HG02798 (cell line): ENCODE measurements around the gene ZFYVE28.

ENCODE experiments used
- ATAC-seq: cut with Tn5 transposase; IDR thresholded peaks from one replicate; pipeline ENCODE4 v1.9.1; 2021; ENCODE audit warnings: mild to moderate bottlenecking; ENCODE audit not compliant: unreplicated experiment, poor library complexity

Gene ZFYVE28

GRCh38 chr4:2255501-2256155 is 162.8 kb downstream of the ZFYVE28 start:
- no peak for ATAC-seq

- no peak for ATAC-seq
Observed at GRCh38 chr4:2254665-2255500, 163.6 kb downstream of the ZFYVE28 start.

DNA sequence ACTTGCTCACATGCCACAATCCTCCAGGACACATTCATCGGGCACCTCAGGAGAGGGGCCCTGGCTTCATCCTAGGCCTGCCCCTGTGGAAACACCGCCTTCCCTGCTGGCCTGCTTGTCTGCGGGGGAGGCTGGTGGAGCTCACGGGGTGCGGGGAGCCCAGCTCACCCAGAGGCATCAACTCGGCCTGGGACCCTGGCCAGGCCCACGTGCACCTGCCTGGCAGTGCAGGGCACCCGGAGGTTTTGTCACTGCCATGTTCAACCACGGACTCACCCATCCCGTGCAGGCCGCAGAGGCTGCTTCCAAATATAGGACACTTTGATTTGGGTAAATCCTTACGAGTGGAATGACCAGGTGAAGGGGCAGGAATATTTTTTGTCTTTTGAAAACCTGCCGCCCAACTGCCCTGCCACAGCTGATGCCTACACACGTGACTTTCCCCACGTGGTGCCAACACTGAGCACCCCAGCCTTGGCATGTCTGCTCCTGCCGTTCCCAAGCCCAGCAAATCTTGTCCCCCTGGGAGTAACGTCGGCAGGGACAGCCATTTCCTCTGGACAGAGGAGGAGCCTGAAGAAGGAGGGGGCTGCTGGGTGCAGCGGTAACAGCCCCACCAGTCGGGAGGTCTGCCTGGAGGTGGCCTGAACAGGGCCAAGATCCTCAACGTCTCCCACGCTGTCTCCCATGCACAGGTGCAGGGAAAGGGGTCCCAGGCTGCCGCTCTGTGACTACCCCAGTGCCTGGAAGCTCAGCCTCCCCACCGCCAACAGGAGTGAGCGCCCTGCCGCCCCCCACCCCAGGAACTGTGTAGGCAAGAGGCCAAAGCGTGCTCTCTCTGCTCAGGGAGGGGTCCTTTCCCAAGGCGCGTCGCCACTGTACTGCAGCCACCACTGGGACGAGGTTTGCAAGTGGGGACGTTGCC is 165.0 kb downstream of the ZFYVE28 start:
- ATAC-seq = no peak

GRCh38 chr4:2252530-2253091 is 165.8 kb downstream of the ZFYVE28 start:
- ATAC-seq = no peak

DNA sequence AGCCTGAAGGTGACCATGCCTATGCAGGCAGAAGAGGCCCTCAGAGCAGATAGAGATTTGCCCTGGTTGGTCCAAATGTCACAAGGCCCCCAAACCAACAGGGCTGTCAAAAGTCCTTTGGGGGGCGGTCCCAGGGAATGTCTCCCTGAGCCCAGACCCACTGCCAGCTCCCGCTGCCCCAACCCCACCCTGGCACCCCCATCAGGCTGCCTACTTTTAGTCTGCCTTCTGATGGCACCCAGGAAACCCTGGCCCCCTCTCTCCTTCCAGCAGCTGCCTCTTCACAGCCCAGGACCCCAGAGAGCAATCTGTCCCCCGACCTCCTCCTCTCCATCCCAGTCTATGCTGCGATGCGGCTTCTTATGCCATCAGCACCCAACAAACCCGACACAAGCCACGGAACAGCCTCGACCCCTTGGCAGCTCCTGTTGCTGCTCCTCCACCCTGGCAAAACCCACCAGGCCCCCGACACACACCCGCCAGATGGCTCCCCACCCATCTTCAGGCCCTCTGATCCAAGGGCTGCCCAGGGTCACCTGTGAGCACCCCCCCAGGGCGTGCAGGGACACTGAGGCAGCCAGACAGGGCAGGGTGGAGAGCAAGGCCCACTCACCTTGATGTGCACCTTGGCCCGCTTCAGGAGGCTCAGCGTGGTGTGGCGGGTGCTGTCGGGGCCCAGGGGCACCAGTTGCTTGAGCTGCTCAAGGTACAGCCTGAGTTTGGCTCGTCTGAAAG is 166.5 kb downstream of the ZFYVE28 start:
- ATAC-seq = no peak

GRCh38 chr4:2251073-2251794 is 167.2 kb downstream of the ZFYVE28 start:
- ATAC-seq = no peak

GRCh38 chr4:2250357-2251072 is 167.9 kb downstream of the ZFYVE28 start:
- no peak for ATAC-seq

- no peak for ATAC-seq
Observed at GRCh38 chr4:2249526-2250356, 168.7 kb downstream of the ZFYVE28 start.

GRCh38 chr4:2248821-2249261 is 169.6 kb downstream of the ZFYVE28 start:
- no peak for ATAC-seq

- ATAC-seq = no peak
Observed at GRCh38 chr4:2248044-2248780, 170.2 kb downstream of the ZFYVE28 start.

DNA sequence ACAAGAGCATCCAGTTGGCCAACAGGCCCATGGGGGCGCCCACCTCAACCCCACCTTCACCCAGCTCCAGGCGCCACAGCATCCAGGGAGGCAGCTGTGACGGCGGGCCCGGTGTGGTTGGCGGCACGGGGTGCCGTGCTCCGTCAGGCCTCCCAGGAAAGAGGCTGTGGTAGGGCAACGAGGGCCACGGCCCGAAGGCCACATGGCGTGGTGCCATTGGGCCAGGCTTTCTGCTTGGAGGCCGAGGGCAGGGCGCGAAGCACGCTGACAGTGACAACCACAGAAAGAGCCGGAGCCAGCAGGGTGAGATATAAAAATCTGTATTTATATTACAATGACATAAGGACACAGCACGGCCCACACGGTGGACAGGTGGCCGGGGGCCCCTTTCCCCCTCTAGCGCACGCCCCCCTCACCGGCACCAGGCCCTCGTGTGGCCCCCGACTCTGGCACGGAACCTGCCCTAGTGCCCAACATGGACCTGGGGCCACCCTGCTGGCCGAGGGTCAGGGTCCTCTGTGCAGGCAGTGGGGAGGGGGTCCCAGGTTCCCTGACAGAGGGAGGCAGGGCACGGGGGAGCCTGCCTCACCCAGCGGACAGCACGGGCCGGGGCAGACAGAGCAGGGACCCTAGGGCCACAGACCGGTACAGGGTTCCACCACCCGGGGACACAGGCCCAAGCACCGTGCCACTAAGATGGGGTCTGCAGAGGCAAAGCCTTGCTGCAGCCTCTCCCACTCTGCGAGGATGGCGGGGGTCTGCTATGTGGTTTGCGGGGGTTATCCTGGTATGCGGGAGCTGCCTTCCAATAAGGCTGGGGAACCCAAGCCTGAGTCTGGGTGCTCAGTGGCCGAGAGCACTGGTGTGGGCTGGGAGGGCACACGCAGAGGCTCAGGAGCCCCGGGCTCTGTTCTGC is 171.1 kb downstream of the ZFYVE28 start:
- no peak for ATAC-seq

- no peak for ATAC-seq
Observed at GRCh38 chr4:2246384-2247127, 171.9 kb downstream of the ZFYVE28 start.

- ATAC-seq = no peak
Observed at GRCh38 chr4:2245787-2246275, 172.6 kb downstream of the ZFYVE28 start.

DNA sequence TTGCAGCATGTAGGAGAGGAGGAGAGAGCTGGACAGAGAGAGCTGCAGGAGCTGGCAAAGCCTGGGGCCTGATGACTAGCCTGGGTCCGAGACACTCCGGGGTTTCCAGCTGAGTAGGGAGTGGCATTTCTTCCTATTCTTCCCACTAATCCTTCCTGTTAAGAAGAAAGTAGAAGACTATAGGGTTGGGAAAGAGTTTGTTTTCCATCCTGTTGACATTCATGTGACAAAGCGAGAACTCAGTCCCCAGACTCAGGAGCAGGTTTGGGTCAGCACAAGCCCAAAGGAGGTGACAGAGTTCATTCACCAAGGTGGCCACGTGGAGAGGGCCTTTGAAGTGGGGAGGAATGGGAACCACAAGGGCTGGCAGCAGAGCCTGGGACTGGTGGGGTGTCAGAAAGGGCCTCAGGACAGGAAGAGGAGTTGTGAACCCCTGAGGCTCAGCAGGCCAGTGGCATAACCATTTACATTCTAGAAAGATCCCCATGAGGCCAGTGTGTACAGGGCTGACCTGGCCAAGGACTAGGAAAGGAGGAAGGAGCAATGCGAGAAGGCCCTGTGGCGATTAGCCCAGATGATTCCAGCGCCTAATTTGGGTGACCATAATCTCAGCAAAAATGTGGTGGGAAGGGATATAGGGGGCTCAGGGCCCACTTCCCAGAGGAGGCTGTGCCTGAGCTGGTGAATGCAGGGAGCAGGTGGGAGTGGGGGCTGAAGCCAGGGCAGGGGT is 173.2 kb downstream of the ZFYVE28 start:
- ATAC-seq = no peak
